ENCODE data around the gene GREM1. TPM values are rescaled to one million over a fixed set of nuclear protein-coding genes. Genes with fewer than 3 reads are reported as not detected.

GREM1 gene
- total RNA-seq, 2 donors from 2014 or later = 3.1 to 41.5 TPM

DNA sequence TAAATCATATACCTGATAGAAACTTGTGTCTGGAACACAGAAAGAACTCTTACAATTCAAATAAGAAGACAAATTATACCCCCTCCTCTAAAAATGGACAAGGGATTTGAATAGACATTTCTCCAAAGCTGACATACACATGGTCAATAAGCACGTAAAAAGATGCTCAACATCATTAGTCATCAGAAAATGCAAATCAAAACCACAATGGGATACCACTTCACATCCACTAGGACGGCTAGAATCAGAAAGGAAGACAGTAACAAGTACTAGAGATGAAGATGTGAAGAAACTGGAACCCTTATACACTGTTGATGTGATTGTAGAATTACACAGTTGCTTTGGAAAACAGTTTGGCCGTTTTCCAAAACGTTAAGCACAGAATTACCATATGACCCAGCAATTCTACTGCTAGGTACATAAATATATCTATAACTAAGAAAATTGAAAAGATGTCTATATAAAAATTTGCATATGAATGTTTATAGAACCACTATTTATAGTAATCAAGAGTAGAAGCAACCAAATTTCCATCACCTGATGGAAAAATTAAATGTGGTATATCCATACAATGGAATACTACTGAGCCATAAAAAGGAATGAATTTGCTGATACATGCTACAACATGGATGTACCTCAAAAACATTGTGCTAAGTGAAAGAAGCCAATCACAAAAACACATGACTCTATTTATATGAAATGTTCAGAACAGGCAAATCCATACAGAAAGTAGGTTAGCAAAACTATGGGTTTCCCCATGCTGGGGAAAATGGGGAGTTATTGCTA is 60.8 kb downstream of the GREM1 start:
- H3K9me3 ChIP-seq = no peaks in the 10 kb centered on the region
- no peaks in the 10 kb centered on the region for H3K36me3 ChIP-seq
- WGBS = 94% methylated on average over 4 of the region's 4 CpGs
- no peaks in the 10 kb centered on the region for H3K4me1 ChIP-seq (replicated peaks)
- H3K27me3 ChIP-seq (replicated peaks; ENCODE audit: insufficient read depth) = no peaks in the 10 kb centered on the region
- intact Hi-C loops (cut with DNase I) = no loop called here
- TF ChIP-seq POLR2AphosphoS5 (IDR thresholded peaks at IDR 0.05) (no peak), POLR2A (IDR thresholded peaks at IDR 0.05) (no peak)
- TF ChIP-seq, protein P1, sequence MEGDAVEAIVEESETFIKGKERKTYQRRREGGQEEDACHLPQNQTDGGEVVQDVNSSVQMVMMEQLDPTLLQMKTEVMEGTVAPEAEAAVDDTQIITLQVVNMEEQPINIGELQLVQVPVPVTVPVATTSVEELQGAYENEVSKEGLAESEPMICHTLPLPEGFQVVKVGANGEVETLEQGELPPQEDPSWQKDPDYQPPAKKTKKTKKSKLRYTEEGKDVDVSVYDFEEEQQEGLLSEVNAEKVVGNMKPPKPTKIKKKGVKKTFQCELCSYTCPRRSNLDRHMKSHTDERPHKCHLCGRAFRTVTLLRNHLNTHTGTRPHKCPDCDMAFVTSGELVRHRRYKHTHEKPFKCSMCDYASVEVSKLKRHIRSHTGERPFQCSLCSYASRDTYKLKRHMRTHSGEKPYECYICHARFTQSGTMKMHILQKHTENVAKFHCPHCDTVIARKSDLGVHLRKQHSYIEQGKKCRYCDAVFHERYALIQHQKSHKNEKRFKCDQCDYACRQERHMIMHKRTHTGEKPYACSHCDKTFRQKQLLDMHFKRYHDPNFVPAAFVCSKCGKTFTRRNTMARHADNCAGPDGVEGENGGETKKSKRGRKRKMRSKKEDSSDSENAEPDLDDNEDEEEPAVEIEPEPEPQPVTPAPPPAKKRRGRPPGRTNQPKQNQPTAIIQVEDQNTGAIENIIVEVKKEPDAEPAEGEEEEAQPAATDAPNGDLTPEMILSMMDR (IDR thresholded peaks at IDR 0.05) = no peak
- H3K27ac ChIP-seq = no peak overlapping the region
- no peak overlapping the region for H3K4me3 ChIP-seq
- no peak for DNase-seq (ENCODE audit: low spot score)

DNA sequence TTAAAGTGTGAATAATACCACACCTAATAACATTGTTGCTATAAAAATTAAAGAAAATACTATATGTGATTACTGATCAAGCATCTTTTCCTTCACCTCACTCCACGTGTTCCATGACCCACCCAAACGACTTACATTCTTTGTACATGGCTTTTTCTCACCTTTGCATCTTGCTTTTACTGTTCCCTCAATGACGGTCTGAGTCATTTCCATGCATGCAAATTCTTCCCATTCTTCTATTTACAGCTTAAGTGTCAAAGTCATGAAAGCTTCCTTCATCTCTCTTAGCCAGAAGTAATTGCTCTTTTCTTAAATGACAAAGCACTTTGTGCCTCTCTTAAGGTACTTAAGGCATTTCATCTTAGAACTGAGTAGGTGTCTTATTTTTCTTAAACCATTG is 64.0 kb downstream of the GREM1 start:
- H3K9me3 ChIP-seq = no peaks in the 10 kb centered on the region
- 66% methylated on average over 3 of the region's 3 CpGs for WGBS
- TF ChIP-seq POLR2AphosphoS5 (IDR thresholded peaks at IDR 0.05) = no peak
- TF ChIP-seq, protein P1 (IDR thresholded peaks at IDR 0.05) = no peak
- no peak for TF ChIP-seq POLR2A (IDR thresholded peaks at IDR 0.05)
- no peak overlapping the region for H3K4me3 ChIP-seq
- H3K27me3 ChIP-seq (replicated peaks; ENCODE audit: insufficient read depth) = no peaks in the 10 kb centered on the region
- no peaks in the 10 kb centered on the region for H3K36me3 ChIP-seq
- no peak for DNase-seq (ENCODE audit: low spot score)
- H3K4me1 ChIP-seq (replicated peaks) = no peaks in the 10 kb centered on the region
- intact Hi-C loops (cut with DNase I) = no loop called here
- H3K27ac ChIP-seq = no peak overlapping the region

DNA sequence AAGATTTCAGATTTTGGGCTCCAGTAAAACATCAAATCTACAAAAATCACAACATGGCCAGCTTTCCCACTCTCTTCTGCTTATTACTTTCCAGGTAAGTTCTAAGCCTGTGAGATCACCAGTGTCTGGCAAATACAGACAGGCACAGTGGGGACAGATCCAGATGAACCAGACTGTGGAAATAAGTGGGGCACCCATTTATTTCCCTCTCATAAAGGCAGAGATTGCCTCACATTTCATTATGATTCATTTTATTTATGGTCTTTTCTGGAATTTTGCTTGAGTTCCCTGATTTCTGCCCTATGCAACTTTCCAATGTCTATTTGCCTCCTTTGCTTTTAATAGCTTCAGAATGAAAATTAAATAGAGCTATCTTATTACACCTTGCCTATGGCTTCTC is 66.8 kb downstream of the GREM1 start:
- no peak for DNase-seq (ENCODE audit: low spot score)
- Histone ChIP-seq H3K4me1 (replicated peaks) (no peaks in the 10 kb centered on the region), H3K27me3 (replicated peaks; ENCODE audit: insufficient read depth) (no peaks in the 10 kb centered on the region), H3K9me3 (no peaks in the 10 kb centered on the region), H3K27ac (no peak overlapping the region), H3K4me3 (no peak overlapping the region), H3K36me3 (no peaks in the 10 kb centered on the region)
- no peak for TF ChIP-seq POLR2A (IDR thresholded peaks at IDR 0.05)
- TF ChIP-seq, protein P1 (IDR thresholded peaks at IDR 0.05) = no peak
- no peak for TF ChIP-seq POLR2AphosphoS5 (IDR thresholded peaks at IDR 0.05)
- intact Hi-C loops (cut with DNase I) = no loop called here

DNA sequence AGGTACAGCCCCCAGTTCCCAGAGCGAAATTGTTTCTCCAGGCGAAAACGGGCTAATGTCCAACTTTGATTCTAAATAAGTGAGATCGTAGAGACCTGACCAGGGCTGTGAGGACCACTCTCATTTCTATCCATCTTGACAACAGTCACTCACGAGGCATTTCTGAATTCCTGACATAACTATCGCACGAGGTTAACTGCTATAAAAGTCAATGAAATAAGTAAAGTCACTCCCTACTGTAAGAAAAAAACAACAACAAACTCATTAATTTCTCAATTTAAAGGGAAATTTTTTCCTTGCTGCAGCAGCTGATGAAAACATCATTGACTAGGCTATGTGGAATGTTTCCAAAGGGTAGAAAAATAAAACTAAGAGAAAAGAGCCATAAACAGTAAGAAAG is 69.1 kb downstream of the GREM1 start:
- TF ChIP-seq, protein P1 (IDR thresholded peaks at IDR 0.05) = no peak
- TF ChIP-seq POLR2A (IDR thresholded peaks at IDR 0.05) (no peak), POLR2AphosphoS5 (IDR thresholded peaks at IDR 0.05) (no peak)
- Histone ChIP-seq H3K27me3 (replicated peaks; ENCODE audit: insufficient read depth) (no peaks in the 10 kb centered on the region), H3K9me3 (no peaks in the 10 kb centered on the region), H3K4me3 (no peak overlapping the region), H3K27ac (no peak overlapping the region), H3K36me3 (no peaks in the 10 kb centered on the region), H3K4me1 (replicated peaks) (no peaks in the 10 kb centered on the region)
- no peak for DNase-seq (ENCODE audit: low spot score)
- 88% methylated on average over 7 of the region's 7 CpGs for WGBS
- intact Hi-C loops (cut with DNase I) = no loop called here

DNA sequence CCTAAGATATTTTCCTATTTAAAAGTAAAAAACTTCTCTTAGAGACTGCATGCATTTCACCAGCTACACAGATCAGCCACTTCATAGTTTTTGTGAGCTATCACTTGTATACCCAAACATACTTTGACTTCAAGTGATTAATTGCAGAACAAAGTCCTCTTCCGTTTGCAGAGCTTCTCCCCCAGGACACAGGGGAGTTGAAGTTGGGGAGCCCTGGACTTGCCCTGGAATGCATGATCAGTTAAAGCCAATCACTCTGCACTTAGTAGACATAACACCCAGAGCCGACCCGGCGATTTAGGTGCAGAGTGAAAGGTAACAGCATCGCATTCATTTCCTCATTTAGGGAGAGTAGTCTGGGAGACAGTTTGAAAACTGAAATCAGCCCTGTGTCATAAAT is 70.1 kb downstream of the GREM1 start:
- no peaks in the 10 kb centered on the region for H3K27me3 ChIP-seq (replicated peaks; ENCODE audit: insufficient read depth)
- no peak for TF ChIP-seq POLR2AphosphoS5 (IDR thresholded peaks at IDR 0.05)
- TF ChIP-seq POLR2A (IDR thresholded peaks at IDR 0.05) = no peak
- TF ChIP-seq, protein P1 (IDR thresholded peaks at IDR 0.05) = no peak
- DNase-seq (ENCODE audit: low spot score) = no peak
- intact Hi-C loops (cut with DNase I) = no loop called here
- no peaks in the 10 kb centered on the region for H3K4me1 ChIP-seq (replicated peaks)
- no peak overlapping the region for H3K4me3 ChIP-seq
- H3K27ac ChIP-seq = no peak overlapping the region
- WGBS = 85% methylated on average over 5 of the region's 5 CpGs
- no peaks in the 10 kb centered on the region for H3K36me3 ChIP-seq
- H3K9me3 ChIP-seq = no peaks in the 10 kb centered on the region
